ENCODE data around the gene NHLH2.
A peak's percentile ranks its signal among the peaks of the same experiment; 100 is the strongest.

Gene NHLH2

DNA sequence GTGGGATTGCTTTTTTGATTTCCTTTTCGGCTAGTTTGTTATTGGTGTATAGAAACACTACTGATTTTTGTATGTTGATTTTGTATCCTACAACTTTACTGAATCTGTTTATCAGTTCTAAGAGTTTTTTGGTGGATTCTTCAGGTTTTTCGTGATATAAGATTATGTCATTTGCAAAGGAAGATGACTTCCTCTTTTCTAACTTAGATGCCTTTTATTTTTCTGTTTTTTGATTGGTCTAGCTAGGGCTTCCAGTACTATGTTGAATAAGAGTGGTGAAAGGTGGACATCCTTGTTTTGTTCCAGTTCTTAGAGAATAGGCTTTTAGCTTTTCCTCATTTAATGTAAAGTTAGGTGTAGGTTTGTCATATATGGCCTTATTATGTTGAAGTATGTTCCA is 13.1 kb upstream of the NHLH2 start:
- Mint-ChIP-seq H3K9me3 (no peaks in the 10 kb centered on the region), H3K27me3 (peaks cover 14% of the 10 kb centered on the region), H3K4me1 (no peaks in the 10 kb centered on the region), H3K27ac (no peak overlapping the region), H3K4me3 (no peak overlapping the region), H3K36me3 (no peaks in the 10 kb centered on the region)
- DNase-seq = no peak
- CTCF ChIA-PET = no interaction called here

DNA sequence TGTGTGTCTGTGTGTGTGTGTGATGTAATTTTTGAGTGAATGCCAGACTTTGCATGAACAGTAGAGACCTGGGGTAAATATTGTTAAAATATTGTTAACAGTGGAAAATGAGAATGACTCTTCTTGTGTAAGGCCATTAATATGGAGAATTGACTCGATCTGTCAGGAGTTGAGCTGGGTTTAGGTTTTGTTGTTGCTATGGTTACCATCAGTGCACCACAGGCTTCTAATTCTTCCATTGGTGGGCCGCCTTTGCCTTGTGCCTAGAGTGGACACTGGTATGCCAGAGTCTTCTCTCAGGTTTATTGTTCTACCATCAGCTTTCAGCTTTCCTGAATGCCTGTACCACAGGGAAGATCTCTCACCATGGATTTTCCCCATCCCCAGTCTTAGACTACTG is 10.0 kb upstream of the NHLH2 start:
- Mint-ChIP-seq H3K27me3 (peaks cover 10% of the 10 kb centered on the region), H3K27ac (no peak overlapping the region), H3K9me3 (no peaks in the 10 kb centered on the region), H3K4me3 (no peak overlapping the region), H3K36me3 (no peaks in the 10 kb centered on the region), H3K4me1 (no peaks in the 10 kb centered on the region)
- DNase-seq = no peak
- CTCF ChIA-PET = interaction anchor here (0.7 kb wide), 1 partner anchor 25 kb away, joined by 3 read pairs; no protein-coding TSS in a partner anchor

DNA sequence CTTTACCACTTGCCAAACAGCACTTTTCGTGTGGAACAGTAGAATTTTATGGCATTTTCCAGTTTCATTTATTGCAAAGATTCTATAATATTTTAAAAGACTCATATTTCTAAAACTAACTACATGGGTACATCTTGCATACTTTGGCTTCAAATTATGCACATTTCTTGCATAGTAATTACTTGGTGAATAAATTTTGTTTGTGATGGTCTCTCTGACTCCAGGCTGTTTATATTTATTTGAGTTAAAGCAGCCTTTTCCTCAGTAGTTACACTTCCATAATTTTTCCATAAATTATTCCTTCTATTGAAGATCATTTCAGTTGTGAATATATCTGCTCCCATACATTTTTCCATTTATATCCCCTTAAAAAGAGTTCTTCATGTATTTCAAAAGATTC is 6.9 kb upstream of the NHLH2 start:
- Mint-ChIP-seq H3K4me3 (no peak overlapping the region), H3K4me1 (no peaks in the 10 kb centered on the region), H3K27ac (no peak overlapping the region), H3K27me3 (peaks cover 14% of the 10 kb centered on the region), H3K36me3 (no peaks in the 10 kb centered on the region), H3K9me3 (no peaks in the 10 kb centered on the region)
- CTCF ChIA-PET = no interaction called here
- DNase-seq = no peak

DNA sequence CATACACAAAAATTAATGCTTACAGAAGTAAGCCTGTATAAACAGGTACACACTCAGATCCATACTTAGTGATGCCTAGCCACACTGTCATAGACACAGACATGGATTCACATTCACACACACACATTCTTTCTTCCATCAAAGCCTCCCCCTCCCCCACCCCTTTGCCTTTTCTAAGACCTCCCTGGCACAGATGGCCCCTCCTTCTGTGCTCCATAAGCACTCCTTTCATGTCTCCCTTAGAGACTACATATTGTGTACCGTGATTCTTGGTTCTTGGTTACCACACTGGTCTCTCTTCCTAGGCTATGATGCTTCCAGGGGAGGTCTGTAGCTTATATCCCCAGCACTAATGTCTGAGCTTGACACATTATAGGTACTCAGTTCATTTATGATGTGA is 2.0 kb upstream of the NHLH2 start:
- Mint-ChIP-seq H3K4me1 (peaks cover 8% of the 10 kb centered on the region), H3K27me3 (peaks cover 49% of the 10 kb centered on the region), H3K9me3 (no peaks in the 10 kb centered on the region), H3K4me3 (no peak overlapping the region), H3K36me3 (no peaks in the 10 kb centered on the region), H3K27ac (no peak overlapping the region)
- CTCF ChIA-PET = no interaction called here
- no peak for DNase-seq

DNA sequence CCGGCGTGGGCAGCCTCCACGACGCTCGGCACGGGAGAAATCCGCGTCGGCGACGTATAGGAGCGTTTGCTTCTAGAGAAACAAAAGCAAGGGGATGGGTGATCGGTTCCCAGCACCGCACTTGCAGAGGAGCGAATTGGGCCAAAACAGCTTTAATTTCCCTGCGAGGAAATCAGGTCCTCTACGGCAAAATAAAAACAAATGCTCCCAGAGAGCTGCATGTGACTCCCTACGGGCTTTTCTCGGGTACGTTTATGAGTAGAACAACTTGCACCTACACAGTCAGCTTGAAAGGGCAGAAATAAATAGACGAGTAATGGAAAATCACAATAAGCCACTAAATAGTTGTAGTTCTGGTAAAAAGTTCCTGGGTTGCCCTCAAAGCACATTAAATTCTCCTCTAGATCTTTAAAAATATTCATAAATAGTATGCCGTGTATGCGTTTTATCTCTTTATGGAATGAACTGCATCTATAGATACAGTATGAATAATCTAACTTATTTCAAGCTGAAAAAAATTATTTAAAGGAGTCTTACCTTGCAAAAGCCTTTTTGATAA is 1.2 kb downstream of the NHLH2 start:
- Mint-ChIP-seq H3K36me3 (no peaks in the 10 kb centered on the region), H3K4me1 (peaks cover 8% of the 10 kb centered on the region), H3K27ac (no peak overlapping the region), H3K4me3 (no peak overlapping the region), H3K27me3 (peaks cover 64% of the 10 kb centered on the region), H3K9me3 (no peaks in the 10 kb centered on the region)
- CTCF ChIA-PET = no interaction called here
- DNase-seq = no peak

DNA sequence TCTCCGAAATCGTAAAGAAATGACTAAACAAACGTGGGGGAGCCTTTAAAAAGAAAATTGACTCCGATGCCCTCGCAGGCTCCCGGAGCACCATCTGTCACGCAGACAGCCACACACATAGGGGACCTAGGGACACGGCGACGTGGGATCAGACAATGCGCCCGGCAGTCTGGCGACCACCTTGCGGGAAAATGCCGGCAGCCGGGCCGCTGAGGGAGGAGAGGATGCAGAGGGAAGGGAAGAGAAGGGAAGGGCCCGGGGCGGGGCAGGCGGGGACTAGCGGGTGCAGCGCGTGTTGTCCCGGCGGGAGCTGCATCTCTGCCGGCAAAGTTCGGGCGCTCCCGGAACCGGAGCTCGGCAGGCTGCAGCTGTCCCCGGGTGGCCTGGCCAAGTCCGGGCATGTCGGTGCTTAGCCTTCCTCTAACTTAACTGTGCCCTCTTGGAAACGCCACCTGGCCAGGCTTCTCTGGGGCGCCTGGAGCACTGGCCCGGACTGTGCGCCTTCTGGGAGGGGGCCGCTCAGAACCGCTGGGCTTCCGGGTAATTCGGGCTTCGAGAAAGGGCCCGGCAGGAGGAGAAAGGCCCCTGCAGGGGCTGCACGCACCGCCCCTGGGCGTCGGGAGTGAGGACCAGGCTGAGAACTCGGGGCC is 1.8 kb downstream of the NHLH2 start:
- H3K36me3 Mint-ChIP-seq = no peaks in the 10 kb centered on the region
- H3K27me3 Mint-ChIP-seq = peaks cover 69% of the 10 kb centered on the region
- no peak for DNase-seq
- H3K9me3 Mint-ChIP-seq = no peaks in the 10 kb centered on the region
- CTCF ChIA-PET = no interaction called here
- H3K4me1 Mint-ChIP-seq = peaks cover 8% of the 10 kb centered on the region
- H3K4me3 Mint-ChIP-seq = peak overlapping the region; percentile 58
- no peak overlapping the region for H3K27ac Mint-ChIP-seq

DNA sequence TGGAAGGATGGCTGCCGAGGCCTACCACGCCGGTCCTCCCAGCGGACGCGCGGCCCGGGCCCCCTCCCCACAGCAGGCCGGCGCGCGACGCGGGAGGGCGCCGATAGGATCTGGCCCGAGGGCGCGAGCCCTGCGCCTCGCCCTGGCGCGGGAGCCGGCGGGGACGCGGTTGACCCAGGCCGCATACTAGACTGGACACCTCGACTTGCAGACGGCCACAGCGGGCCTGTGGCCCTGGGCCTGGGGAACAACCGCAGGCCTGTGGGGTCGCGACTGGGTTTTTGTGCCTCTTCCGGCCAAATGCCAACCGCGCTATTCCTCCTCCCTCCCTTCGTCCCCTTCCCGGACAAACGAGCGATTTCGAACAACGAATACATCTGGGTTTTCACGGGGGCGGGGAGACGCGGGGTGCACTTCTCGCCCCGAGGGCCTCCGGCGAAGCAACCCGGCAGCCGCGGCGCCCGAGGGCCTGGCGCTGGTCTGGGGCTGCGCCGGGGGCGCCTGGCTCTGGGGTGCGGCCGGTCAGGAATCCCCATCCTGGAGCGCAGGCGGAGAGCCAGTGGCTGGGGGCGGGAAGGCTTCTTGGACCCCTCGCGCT is 2.4 kb downstream of the NHLH2 start:
- no peak for DNase-seq
- Mint-ChIP-seq H3K4me1 (peaks cover 8% of the 10 kb centered on the region), H3K36me3 (no peaks in the 10 kb centered on the region), H3K27ac (no peak overlapping the region), H3K9me3 (no peaks in the 10 kb centered on the region), H3K4me3 (no peak overlapping the region), H3K27me3 (peaks cover 73% of the 10 kb centered on the region)
- CTCF ChIA-PET = no interaction called here

DNA sequence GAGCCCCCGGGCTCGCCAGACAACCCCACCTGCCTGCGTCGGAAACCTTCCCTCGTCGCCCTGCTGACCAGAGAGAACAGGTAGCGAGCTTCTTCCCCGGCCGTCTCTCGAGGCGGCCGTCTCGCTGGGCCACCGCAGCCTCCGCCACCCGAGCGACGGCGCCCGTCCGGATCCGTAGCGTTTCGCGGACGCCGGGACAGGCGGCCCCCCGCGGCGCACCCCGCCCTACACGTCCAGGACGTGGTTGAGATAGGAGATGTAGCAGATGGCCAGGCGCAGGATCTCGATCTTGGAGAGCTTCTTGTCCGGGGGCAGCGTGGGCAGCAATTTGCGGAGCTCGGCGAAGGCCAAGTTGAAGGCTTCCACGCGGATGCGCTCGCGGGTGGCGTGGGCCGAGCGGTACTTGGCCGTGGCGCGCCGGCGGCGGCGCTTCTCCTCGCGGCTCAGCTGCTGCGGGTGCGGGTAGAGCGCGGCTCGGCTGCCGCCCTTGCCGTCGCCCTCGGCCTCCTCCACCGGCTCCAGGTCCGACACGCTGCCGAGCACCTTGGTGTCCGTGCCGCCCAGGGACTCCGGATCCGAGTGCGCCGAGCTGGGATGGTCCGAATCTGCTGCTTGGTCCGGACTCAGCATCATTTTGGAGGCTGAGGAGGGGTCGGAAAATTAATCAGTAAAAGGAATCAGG is 3.0 kb downstream of the NHLH2 start:
- no peaks in the 10 kb centered on the region for H3K36me3 Mint-ChIP-seq
- CTCF ChIA-PET = no interaction called here
- peaks cover 75% of the 10 kb centered on the region for H3K27me3 Mint-ChIP-seq
- no peaks in the 10 kb centered on the region for H3K9me3 Mint-ChIP-seq
- H3K27ac Mint-ChIP-seq = peak overlapping the region; percentile 42
- no peak overlapping the region for H3K4me3 Mint-ChIP-seq
- no peak for DNase-seq
- H3K4me1 Mint-ChIP-seq = peaks cover 8% of the 10 kb centered on the region

DNA sequence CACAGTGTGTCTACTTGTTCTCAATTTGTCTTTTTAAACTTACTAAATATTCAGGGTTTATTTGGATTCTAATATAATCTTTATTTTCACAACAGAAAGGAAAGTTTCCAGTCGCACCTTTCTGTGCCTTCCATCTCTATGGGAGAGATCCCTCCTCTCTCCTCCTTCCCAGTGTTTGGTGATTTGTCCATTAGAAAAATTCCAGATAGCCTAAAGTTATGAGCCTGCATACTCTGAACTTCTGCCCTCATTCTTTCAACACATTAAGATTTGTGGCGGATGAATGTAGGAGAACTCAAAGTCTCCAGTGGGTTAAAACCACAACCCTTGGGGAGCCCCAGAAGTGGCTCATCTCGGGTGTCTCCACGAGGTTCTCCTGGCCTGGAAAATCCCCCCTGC is 3.6 kb downstream of the NHLH2 start:
- no peaks in the 10 kb centered on the region for H3K9me3 Mint-ChIP-seq
- peaks cover 72% of the 10 kb centered on the region for H3K27me3 Mint-ChIP-seq
- H3K27ac Mint-ChIP-seq = peak overlapping the region; percentile 42
- no peak overlapping the region for H3K4me3 Mint-ChIP-seq
- CTCF ChIA-PET = no interaction called here
- DNase-seq = no peak
- no peaks in the 10 kb centered on the region for H3K36me3 Mint-ChIP-seq
- peaks cover 8% of the 10 kb centered on the region for H3K4me1 Mint-ChIP-seq

DNA sequence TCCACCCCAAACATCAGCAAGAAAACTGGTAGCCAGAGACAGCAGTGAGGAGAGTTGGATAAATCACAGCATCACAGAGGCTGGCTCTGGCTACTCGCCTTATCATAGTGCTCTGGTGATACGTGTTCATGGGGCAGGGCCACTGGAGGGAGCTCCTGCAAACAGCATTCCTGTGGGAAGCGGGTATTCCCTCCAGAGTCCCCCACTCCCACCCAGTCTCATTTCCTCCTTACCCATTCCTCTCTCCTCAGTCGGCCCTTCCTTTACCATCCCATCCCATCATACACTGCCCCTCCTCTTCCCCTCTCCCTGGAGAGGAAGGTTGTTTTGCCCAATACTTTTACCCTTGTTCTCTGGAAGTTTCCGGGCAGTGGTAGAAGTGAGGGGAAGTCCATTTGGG is 7.1 kb downstream of the NHLH2 start:
- Mint-ChIP-seq H3K36me3 (no peaks in the 10 kb centered on the region), H3K4me1 (peaks cover 5% of the 10 kb centered on the region)

DNA sequence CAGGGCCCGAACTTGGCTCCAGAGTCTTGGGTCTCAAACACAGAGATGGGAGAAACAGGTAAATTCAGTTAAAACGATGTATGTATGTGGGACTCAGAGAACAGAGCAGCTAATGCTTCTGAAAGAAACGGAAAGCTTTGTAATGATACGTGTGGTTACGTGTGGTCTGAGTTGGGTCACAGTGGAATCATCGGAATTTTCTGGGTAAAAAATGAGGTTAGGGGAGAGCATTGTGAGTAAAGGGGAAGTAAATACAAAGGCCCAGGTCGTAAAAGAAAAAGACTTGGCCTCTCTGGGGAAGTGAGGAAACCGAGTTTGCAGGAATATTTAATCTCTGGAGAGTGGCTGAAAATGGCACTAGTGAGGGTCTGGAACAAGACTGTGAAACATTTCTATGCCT is 8.3 kb downstream of the NHLH2 start:
- no peak for DNase-seq
- no peak overlapping the region for H3K27ac Mint-ChIP-seq
- H3K9me3 Mint-ChIP-seq = no peaks in the 10 kb centered on the region
- CTCF ChIA-PET = no interaction called here
- H3K4me1 Mint-ChIP-seq = peaks cover 6% of the 10 kb centered on the region
- no peaks in the 10 kb centered on the region for H3K36me3 Mint-ChIP-seq
- H3K4me3 Mint-ChIP-seq = no peak overlapping the region
- H3K27me3 Mint-ChIP-seq = peaks cover 68% of the 10 kb centered on the region

More for the DNA sequence above, 7.1 kb downstream of the NHLH2 start:
- no peaks in the 10 kb centered on the region for H3K9me3 Mint-ChIP-seq
- CTCF ChIA-PET = no interaction called here
- no peak overlapping the region for H3K4me3 Mint-ChIP-seq
- peaks cover 68% of the 10 kb centered on the region for H3K27me3 Mint-ChIP-seq
- DNase-seq = no peak
- no peak overlapping the region for H3K27ac Mint-ChIP-seq

DNA sequence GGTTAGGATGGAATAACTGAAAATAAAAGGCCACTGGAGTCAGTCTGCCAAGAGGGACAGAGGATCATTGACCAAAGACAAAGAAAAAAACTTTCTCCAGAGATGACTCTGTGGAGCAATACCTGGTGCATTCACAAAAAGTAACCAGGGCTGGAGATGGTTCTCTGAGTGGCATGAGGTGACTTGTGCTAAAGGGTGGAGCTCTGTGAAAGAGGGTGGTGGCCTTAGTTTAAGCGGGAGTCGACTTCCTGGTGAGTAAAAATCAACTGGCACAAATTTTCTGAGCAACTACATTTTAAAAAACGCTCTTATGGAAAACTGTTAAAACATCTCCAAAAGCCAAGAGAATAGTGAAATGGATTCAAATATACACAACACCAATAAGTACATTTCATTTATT is 10.0 kb downstream of the NHLH2 start:
- DNase-seq = no peak
- CTCF ChIA-PET = interaction anchor here (1.4 kb wide), 1 partner anchor 150 kb away, joined by 4 read pairs; no protein-coding TSS in a partner anchor
- H3K27me3 Mint-ChIP-seq = peaks cover 76% of the 10 kb centered on the region
- H3K4me1 Mint-ChIP-seq = peaks cover 6% of the 10 kb centered on the region
- no peaks in the 10 kb centered on the region for H3K36me3 Mint-ChIP-seq
- H3K4me3 Mint-ChIP-seq = no peak overlapping the region
- H3K9me3 Mint-ChIP-seq = no peaks in the 10 kb centered on the region
- no peak overlapping the region for H3K27ac Mint-ChIP-seq

DNA sequence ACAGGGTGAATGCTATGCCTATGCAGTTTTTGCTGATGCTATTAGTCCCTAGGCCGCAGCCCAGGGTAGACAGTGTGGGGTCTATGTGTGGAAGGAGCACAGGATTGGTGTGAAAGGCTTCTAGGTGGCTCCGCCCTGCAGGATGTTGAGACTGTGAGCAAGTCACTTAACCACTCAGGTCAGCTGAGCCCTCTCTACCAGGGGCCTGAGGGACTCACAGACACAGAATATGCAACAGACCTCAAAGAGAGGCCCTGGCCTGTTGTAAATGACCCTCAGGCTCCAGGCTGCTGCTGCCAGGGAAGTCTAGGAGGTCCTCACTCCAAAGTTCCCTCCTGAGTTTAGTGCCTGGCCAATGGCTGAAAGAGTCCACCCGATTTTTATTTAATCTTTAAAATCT is 11.0 kb downstream of the NHLH2 start:
- no peaks in the 10 kb centered on the region for H3K36me3 Mint-ChIP-seq
- H3K27me3 Mint-ChIP-seq = peaks cover 70% of the 10 kb centered on the region
- no peak for DNase-seq
- CTCF ChIA-PET = interaction anchor here (1.4 kb wide), 1 partner anchor 151 kb away, joined by 4 read pairs; no protein-coding TSS in a partner anchor
- no peak overlapping the region for H3K27ac Mint-ChIP-seq
- no peaks in the 10 kb centered on the region for H3K9me3 Mint-ChIP-seq
- H3K4me3 Mint-ChIP-seq = no peak overlapping the region
- H3K4me1 Mint-ChIP-seq = peaks cover 6% of the 10 kb centered on the region

DNA sequence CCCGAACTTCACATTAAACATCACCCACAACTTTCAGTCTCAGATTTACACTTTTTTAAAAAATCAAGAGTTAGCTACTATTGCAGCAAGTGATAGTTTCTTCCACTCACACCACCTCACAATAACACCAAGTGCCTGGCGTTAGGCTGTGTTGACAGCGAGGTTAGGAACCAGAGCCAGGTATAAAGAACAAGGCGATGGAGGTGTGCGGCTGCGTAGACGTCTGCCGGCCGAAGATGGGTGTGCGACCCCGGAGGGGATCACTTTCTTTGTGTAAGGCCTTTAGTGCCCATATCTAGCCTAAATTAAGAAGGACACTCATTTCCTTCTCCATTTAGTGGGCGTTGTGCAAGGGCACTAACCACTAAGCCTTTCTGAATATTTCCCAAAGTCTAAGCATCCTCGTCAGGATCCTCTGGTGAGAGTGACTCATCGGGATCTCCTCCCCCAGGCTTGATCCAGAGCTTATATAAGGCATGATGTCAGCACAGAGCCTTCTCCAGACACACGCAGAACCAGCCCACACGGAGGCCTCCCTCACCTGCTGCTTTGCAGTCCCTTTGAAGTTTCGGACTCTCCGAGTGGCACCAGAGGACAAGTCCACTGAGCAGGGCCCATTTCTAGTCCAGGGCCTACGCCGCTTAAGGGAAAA is 11.8 kb downstream of the NHLH2 start:
- Mint-ChIP-seq H3K4me3 (peak overlapping the region; percentile 43), H3K9me3 (no peaks in the 10 kb centered on the region), H3K27ac (no peak overlapping the region), H3K4me1 (peaks cover 6% of the 10 kb centered on the region), H3K36me3 (no peaks in the 10 kb centered on the region), H3K27me3 (peaks cover 63% of the 10 kb centered on the region)
- CTCF ChIA-PET = no interaction called here
- no peak for DNase-seq

Measured in activated naive CD4-positive, alpha-beta T cell treated with anti-CD3 and anti-CD28 coated beads, Interleukin-2, amount 10 ng/mL, durations not matched to agents 7 days and 5 days (primary cell).